Ovary (tissue), 3 donors: Measurements from ENCODE around the gene NKAIN2.

ENCODE experiments used
- CTCF ChIP-seq, 3 donors: fragments of 450-650 bp in 2 of 3; fragments of 200-600 bp in 1 of 3; IDR thresholded peaks; one replicate each; pipeline versions ENCODE4 v1.5.1 to v1.8.0; 2016 to 2022; ENCODE audit warnings: antibody characterized with exemption in 3 of 3, mild to moderate bottlenecking in 1 of 3
- EP300 ChIP-seq: sonication (generic); formaldehyde crosslinking; IDR thresholded peaks from one replicate; pipeline ENCODE4 v1.6.1; 2017; ENCODE audit warnings: antibody characterized with exemption
- donor health status: DM: no; HTN: no; CAD: no.

GRCh38 chr6:124132256-124132655, 328.6 kb downstream of the NKAIN2 start:
- TF ChIP-seq CTCF (IDR thresholded peaks at IDR 0.05) (no peak), EP300 (no peak)
